ENCODE measurements around the gene FOLR2. TPM values are rescaled to one million over a fixed set of nuclear protein-coding genes. Genes with fewer than 3 reads are reported as not detected.
"Not testable (repeated sequence)": the region's sequence is repeated elsewhere in the genome, so short reads cannot be mapped to it uniquely, and the experiment has no call there.

FOLR2 gene
- total RNA-seq, 1 experiment from 2014 or later: not detected

DNA sequence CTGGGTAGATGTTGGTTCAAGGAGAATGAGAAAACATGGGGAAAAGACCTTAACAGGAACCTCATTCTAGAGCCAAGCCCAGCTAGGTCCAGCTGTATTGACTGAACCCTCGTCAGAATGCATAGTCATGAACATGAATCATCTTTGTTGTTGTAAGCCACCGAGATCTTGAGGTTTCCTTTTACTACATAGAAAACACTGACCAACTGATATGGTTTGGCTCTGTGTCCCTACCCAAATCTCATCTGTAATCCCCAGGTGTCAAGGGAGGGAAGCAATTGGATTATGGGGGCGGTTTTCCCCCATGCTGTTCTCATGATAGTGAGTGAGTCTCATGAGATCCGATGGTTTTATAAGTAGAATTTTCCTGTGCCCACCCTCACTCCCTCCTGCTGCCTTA is 46.8 kb downstream of the FOLR2 start:
- Histone ChIP-seq H3K27ac (ENCODE audit: low read length) (no peak overlapping the region), H3K9me3 (ENCODE audit: control insufficient read depth, insufficient read depth, low read depth, low read length) (no peaks in the 10 kb centered on the region), H3K27me3 (ENCODE audit: control insufficient read depth, insufficient read depth, low read length) (peaks cover 9% of the 10 kb centered on the region; the same call in 1 of the 2 replicates), H3K4me1 (ENCODE audit: control insufficient read depth, insufficient read depth, low read length) (no peaks in the 10 kb centered on the region), H3K4me3 (ENCODE audit: low read depth in 2 of 2, low read length in 2 of 2) (no peak overlapping the region), H3K36me3 (ENCODE audit: control insufficient read depth, insufficient read depth, low read length) (no peaks in the 10 kb centered on the region)
- intact Hi-C loops (cut with micrococcal nuclease; ENCODE audit: unreplicated experiment): no loop called here
- TF ChIP-seq SIN3A (IDR thresholded peaks at IDR 0.05; ENCODE audit: borderline replicate concordance, insufficient read depth, low read depth, low read length): no peak
- TF ChIP-seq, protein P1, sequence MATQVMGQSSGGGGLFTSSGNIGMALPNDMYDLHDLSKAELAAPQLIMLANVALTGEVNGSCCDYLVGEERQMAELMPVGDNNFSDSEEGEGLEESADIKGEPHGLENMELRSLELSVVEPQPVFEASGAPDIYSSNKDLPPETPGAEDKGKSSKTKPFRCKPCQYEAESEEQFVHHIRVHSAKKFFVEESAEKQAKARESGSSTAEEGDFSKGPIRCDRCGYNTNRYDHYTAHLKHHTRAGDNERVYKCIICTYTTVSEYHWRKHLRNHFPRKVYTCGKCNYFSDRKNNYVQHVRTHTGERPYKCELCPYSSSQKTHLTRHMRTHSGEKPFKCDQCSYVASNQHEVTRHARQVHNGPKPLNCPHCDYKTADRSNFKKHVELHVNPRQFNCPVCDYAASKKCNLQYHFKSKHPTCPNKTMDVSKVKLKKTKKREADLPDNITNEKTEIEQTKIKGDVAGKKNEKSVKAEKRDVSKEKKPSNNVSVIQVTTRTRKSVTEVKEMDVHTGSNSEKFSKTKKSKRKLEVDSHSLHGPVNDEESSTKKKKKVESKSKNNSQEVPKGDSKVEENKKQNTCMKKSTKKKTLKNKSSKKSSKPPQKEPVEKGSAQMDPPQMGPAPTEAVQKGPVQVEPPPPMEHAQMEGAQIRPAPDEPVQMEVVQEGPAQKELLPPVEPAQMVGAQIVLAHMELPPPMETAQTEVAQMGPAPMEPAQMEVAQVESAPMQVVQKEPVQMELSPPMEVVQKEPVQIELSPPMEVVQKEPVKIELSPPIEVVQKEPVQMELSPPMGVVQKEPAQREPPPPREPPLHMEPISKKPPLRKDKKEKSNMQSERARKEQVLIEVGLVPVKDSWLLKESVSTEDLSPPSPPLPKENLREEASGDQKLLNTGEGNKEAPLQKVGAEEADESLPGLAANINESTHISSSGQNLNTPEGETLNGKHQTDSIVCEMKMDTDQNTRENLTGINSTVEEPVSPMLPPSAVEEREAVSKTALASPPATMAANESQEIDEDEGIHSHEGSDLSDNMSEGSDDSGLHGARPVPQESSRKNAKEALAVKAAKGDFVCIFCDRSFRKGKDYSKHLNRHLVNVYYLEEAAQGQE (IDR thresholded peaks at IDR 0.05; ENCODE audit: insufficient read depth in 1 of 2, low read depth in 2 of 2, low read length in 1 of 2): no peak
- no peak for TF ChIP-seq POLR2AphosphoS5 (IDR thresholded peaks at IDR 0.05; ENCODE audit: low read depth, low read length)
- TF ChIP-seq CTCF (IDR thresholded peaks at IDR 0.05): no peak
- TF ChIP-seq TCF7L2 (IDR thresholded peaks at IDR 0.05; ENCODE audit: low read depth, low read length): no peak
- no TSS peak for BruUV-seq (replicated peaks)
- POLR2A ChIA-PET: no interaction called here
- CTCF ChIA-PET: no interaction called here
- no peak for DNase-seq (ENCODE audit: low read depth, low spot score)
- in situ Hi-C loops (cut with HindIII; ENCODE audit: low pct_unique_long_range_greater_than_20kb, low sequenced_read_pairs): no loop called here
- peak; percentile 65; the same call in 1 of the 2 replicates for ATAC-seq

GRCh38 chr11:72265951-72266350 is 49.4 kb downstream of the FOLR2 start:
- no peaks in the 10 kb centered on the region for H3K4me1 ChIP-seq (ENCODE audit: control insufficient read depth, insufficient read depth, low read length)
- no peaks in the 10 kb centered on the region for H3K9me3 ChIP-seq (ENCODE audit: control insufficient read depth, insufficient read depth, low read depth, low read length)
- ChIA-PET CTCF (interaction anchor here (0.6 kb wide), 1 partner anchor 677 kb away, joined by 3 read pairs; no protein-coding TSS in a partner anchor), POLR2A (no interaction called here)
- no peak overlapping the region for H3K4me3 ChIP-seq (ENCODE audit: low read depth in 2 of 2, low read length in 2 of 2)
- intact Hi-C loops (cut with micrococcal nuclease; ENCODE audit: unreplicated experiment): no loop called here
- in situ Hi-C loops (cut with HindIII; ENCODE audit: low pct_unique_long_range_greater_than_20kb, low sequenced_read_pairs): no loop called here
- no TSS peak for BruUV-seq (replicated peaks)
- DNase-seq (ENCODE audit: low read depth, low spot score) (no peak), ATAC-seq (no peak)
- TF ChIP-seq, protein P1 (IDR thresholded peaks at IDR 0.05; ENCODE audit: insufficient read depth in 1 of 2, low read depth in 2 of 2, low read length in 1 of 2): no peak
- TF ChIP-seq TCF7L2 (IDR thresholded peaks at IDR 0.05; ENCODE audit: low read depth, low read length) (no peak), CTCF (IDR thresholded peaks at IDR 0.05) (no peak), SIN3A (IDR thresholded peaks at IDR 0.05; ENCODE audit: borderline replicate concordance, insufficient read depth, low read depth, low read length) (no peak), POLR2AphosphoS5 (IDR thresholded peaks at IDR 0.05; ENCODE audit: low read depth, low read length) (no peak)
- no peak overlapping the region for H3K27ac ChIP-seq (ENCODE audit: low read length)
- no peaks in the 10 kb centered on the region for H3K36me3 ChIP-seq (ENCODE audit: control insufficient read depth, insufficient read depth, low read length)
- H3K27me3 ChIP-seq (ENCODE audit: control insufficient read depth, insufficient read depth, low read length): peaks cover 3% of the 10 kb centered on the region; the same call in 1 of the 2 replicates

DNA sequence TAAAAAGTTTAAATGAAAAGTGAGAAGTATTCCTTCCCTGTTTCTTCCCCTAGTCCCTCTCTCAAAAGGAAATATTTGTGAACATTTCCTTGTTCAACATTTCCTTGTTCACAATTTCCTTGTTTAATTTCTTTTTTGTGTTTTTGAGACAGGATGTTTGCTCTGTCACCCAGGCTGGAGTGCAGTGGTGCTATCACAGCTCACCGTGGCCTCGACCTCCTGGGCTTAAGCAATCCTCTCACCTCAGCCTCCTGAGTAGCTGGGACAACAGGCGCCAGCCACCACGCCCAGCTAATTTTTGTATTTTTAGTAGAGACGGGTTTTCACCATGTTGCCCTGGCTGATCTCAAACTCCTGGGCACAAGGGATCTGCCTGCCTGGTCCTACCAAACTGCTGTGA is 50.4 kb downstream of the FOLR2 start:
- H3K36me3 ChIP-seq (ENCODE audit: control insufficient read depth, insufficient read depth, low read length); CTCF ChIA-PET; H3K27ac ChIP-seq (ENCODE audit: low read length); H3K4me3 ChIP-seq (ENCODE audit: low read depth in 2 of 2, low read length in 2 of 2); POLR2A ChIA-PET; in situ Hi-C loops (cut with HindIII; ENCODE audit: low pct_unique_long_range_greater_than_20kb, low sequenced_read_pairs); H3K9me3 ChIP-seq (ENCODE audit: control insufficient read depth, insufficient read depth, low read depth, low read length); intact Hi-C loops (cut with micrococcal nuclease; ENCODE audit: unreplicated experiment); H3K27me3 ChIP-seq (ENCODE audit: control insufficient read depth, insufficient read depth, low read length); DNase-seq (ENCODE audit: low read depth, low spot score); BruUV-seq (replicated peaks); ATAC-seq; H3K4me1 ChIP-seq (ENCODE audit: control insufficient read depth, insufficient read depth, low read length): not testable (repeated sequence)

Data from Panc1 (cell line).